Right lobe of liver (tissue), 6 donors: ENCODE results near the gene GRIP1. TPM values are rescaled to one million over a fixed set of nuclear protein-coding genes. Genes with fewer than 3 reads are reported as not detected.
A peak's percentile ranks its signal among the peaks of the same experiment; 100 is the strongest.

ENCODE experiments used
- ATAC-seq, 4 donors: fragments of 200-7000 bp; cut with Tn5 transposase; one replicate each; pipeline ENCODE4 v1.9.1; 2020; ENCODE audit warnings: mild to moderate bottlenecking in 4 of 4, moderate library complexity in 4 of 4
- DNase-seq, 3 donors: peaks; one replicate each; pipeline ENCODE4 v3.0.0-alpha.2; 2020
- H3K27ac ChIP-seq, 3 donors: fragments of 200-600 bp; one replicate each; pipeline ENCODE4 v1.8.0; 2022
- H3K27me3 ChIP-seq, 2 donors: fragments of 200-600 bp; one replicate each; pipeline ENCODE4 v1.8.0; 2022
- H3K36me3 ChIP-seq, 4 donors: fragments of 200-600 bp; sonication (generic) in 1 of 4; one replicate each; pipeline versions ENCODE4 v1.5.1 to v1.8.0; 2017 to 2022; ENCODE audit warnings: control low read depth in 1 of 4
- H3K4me1 ChIP-seq, 4 donors: fragments of 200-600 bp; sonication (generic) in 1 of 4; one replicate each; pipeline versions ENCODE4 v1.5.1 to v1.8.0; 2017 to 2022; ENCODE audit warnings: control low read depth in 1 of 4
- H3K4me3 ChIP-seq, 3 donors: fragments of 200-600 bp; one replicate each; pipeline ENCODE4 v1.8.0; 2022
- H3K9me3 ChIP-seq, 4 donors: fragments of 200-600 bp; sonication (generic) in 1 of 4; one replicate each; pipeline versions ENCODE4 v1.5.1 to v1.8.0; 2017 to 2022; ENCODE audit warnings: control low read depth in 1 of 4
- CTCF ChIP-seq, 4 donors: fragments of 200-600 bp in 3 of 4; fragments of 450-650 bp in 1 of 4; IDR thresholded peaks; one replicate each; pipeline versions ENCODE4 v1.5.1 to v1.8.0; 2016 to 2022; ENCODE audit warnings: antibody characterized with exemption in 4 of 4, mild to moderate bottlenecking in 2 of 4
- POLR2A ChIP-seq: fragments of 450-650 bp; IDR thresholded peaks from one replicate; pipeline ENCODE4 v1.6.1; 2017; ENCODE audit warnings: antibody characterized with exemption, mild to moderate bottlenecking
- WGBS: methylation state at CpG from one replicate; pipeline ENCODE4 v1.1.6; 2018; ENCODE audit warnings: low coverage, low lambda C conversion rate; ENCODE audit not compliant: insufficient coverage; ENCODE audit errors: missing lambda C conversion rate; 5-methylcytosine and 5-hydroxymethylcytosine counted together
- intact Hi-C, 2 donors: fragments of 100-400 bp; cut with DNase I; formaldehyde crosslinking; loops; one replicate each; pipeline versions ENCODE4 v1.11.2 to v1.14.1; 2022
- total RNA-seq, 6 experiments: library from RNA; depleted of rRNA in 2 of 6; stranded (reverse); fragments of >200 nt in 2 of 6; fragmentation: NEBNext Ultra II Directional in 3 of 6; extraction: Animal tissue kit (Norgen Biotek cat#: 25700) in 3 of 6; gene quantifications; one replicate each; pipeline versions ENCODE4 v1.1.0 to v1.2.4, GENCODE V29; 2016 to 2023
- donor health status: DM: no; HTN: yes; CAD: no.
- donor health status: DM: no; HTN: no; CAD: no.
- donor health status: DM: no; HTN: no; CAD: no.
- donor health status: DM: no; HTN: yes; CAD: no.
- donor health status: DM: no; HTN: yes; CAD: no.

The GRIP1 gene
- total RNA-seq, 6 experiments from 2014 or later, result 0.22 to 0.78 (median 0.26) TPM; not detected in 3

GRCh38 chr12:66352899-66353298 lies 326.0 kb downstream of the GRIP1 start:
- DNase-seq, result no peak
- Histone ChIP-seq H3K4me3 (no peak overlapping the region), H3K27ac (no peak overlapping the region), H3K27me3 (no peaks in the 10 kb centered on the region), H3K36me3 (no peaks in the 10 kb centered on the region), H3K9me3 (no peaks in the 10 kb centered on the region), H3K4me1 (no peaks in the 10 kb centered on the region)
- intact Hi-C loops, result no loop called here
- WGBS, result 90% methylated on average over 4 of the region's 8 CpGs
- TF ChIP-seq POLR2A, result no peak
- no peak for TF ChIP-seq CTCF (IDR thresholded peaks at IDR 0.05)
- no peak for ATAC-seq

- Histone ChIP-seq H3K9me3 (no peaks in the 10 kb centered on the region), H3K4me1 (no peaks in the 10 kb centered on the region), H3K36me3 (no peaks in the 10 kb centered on the region), H3K27ac (no peak overlapping the region), H3K4me3 (no peak overlapping the region), H3K27me3 (no peaks in the 10 kb centered on the region)
- 46% methylated on average over 5 of the region's 9 CpGs for WGBS
- intact Hi-C loops, result no loop called here
- peak in 2 of 4 donors; percentile 18 to 21 for ATAC-seq
- DNase-seq, result no peak
- TF ChIP-seq POLR2A (no peak), CTCF (IDR thresholded peaks at IDR 0.05) (peak in 3 of 4 donors; percentile 14 to 25 (median 22))
These were observed 326.7 kb downstream of the GRIP1 start for GRCh38 chr12:66352197-66352596.

GRCh38 chr12:66351301-66351700 lies 327.6 kb downstream of the GRIP1 start:
- no peak for TF ChIP-seq CTCF (IDR thresholded peaks at IDR 0.05)
- no peak for TF ChIP-seq POLR2A
- Histone ChIP-seq H3K4me3 (no peak overlapping the region), H3K9me3 (no peaks in the 10 kb centered on the region), H3K27me3 (no peaks in the 10 kb centered on the region), H3K27ac (no peak overlapping the region), H3K36me3 (no peaks in the 10 kb centered on the region), H3K4me1 (no peaks in the 10 kb centered on the region)
- ATAC-seq, result no peak
- 90% methylated on average over 2 of the region's 2 CpGs for WGBS
- DNase-seq, result no peak
- intact Hi-C loops, result no loop called here

GRCh38 chr12:66345956-66346355 lies 332.9 kb downstream of the GRIP1 start:
- H3K4me3 ChIP-seq, result no peak overlapping the region
- WGBS, result 100% methylated on average over 1 of the region's 2 CpGs
- H3K27ac ChIP-seq, result no peak overlapping the region
- no peak for ATAC-seq
- DNase-seq, result no peak
- no peaks in the 10 kb centered on the region for H3K4me1 ChIP-seq
- TF ChIP-seq CTCF (IDR thresholded peaks at IDR 0.05), result no peak
- no peak for TF ChIP-seq POLR2A
- H3K9me3 ChIP-seq, result no peaks in the 10 kb centered on the region
- no peaks in the 10 kb centered on the region for H3K27me3 ChIP-seq
- H3K36me3 ChIP-seq, result no peaks in the 10 kb centered on the region
- intact Hi-C loops, result no loop called here

DNA sequence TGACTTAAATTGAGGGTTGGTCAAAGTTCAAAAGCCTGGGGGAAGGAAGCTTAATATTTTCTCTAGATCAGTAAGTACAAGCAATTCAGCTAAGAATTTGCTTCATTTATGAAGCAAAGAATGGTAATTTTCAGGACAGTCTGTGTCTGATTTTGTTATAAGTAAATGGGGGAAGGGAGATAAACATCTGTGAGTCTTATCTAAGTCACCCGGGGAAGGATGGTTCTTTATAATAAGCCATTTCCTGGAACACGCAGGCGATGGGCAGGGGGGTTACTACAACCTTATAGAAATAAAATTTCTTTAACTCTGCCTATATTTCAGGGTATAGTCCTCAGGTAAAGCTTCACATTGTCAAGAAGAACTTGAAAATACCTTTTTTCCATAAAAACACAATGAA lies 333.7 kb downstream of the GRIP1 start:
- DNase-seq (no peak), ATAC-seq (no peak)
- Histone ChIP-seq H3K4me3 (no peak overlapping the region), H3K9me3 (no peaks in the 10 kb centered on the region), H3K36me3 (peaks cover 0 to 2% (median 0%) of the 10 kb centered on the region in 4 donors), H3K4me1 (no peaks in the 10 kb centered on the region), H3K27ac (no peak overlapping the region), H3K27me3 (no peaks in the 10 kb centered on the region)
- intact Hi-C loops, result no loop called here
- 66% methylated on average over 3 of the region's 3 CpGs for WGBS
- no peak for TF ChIP-seq CTCF (IDR thresholded peaks at IDR 0.05)
- no peak for TF ChIP-seq POLR2A
